Measurements from ENCODE around the gene TBX15.

Gene TBX15

DNA sequence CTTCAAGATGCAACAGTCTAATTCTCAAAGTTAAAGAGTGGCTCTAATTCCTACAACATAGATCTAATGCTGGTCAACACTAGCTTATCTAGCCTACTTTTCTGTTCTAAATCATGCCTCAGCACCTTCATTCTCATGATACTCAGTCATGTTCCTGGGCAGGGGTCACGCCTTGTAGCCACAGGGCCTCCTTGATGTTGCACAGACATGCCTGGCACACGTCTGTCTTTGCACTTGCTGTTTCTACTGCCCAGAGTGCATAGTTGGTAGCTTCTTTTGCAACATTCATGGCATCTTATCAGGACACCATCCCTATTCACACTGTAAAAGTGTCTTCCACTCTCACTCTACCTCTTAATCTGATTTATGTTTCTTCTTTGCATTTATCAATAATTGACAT, 76.6 kb downstream of the TBX15 start:
- Histone ChIP-seq H3K9me3 (ENCODE audit: insufficient read depth, low read length, severe bottlenecking) (no peaks in the 10 kb centered on the region), H4K20me1 (ENCODE audit: insufficient read depth, low read length) (no peaks in the 10 kb centered on the region), H3K4me2 (ENCODE audit: insufficient read depth, low read length) (no peak overlapping the region), H3K27ac (ENCODE audit: low read length) (no peak overlapping the region), H3K36me3 (ENCODE audit: insufficient read depth, low read length) (no peaks in the 10 kb centered on the region), H3K4me3 (ENCODE audit: low read depth in 1 of 2, low read length in 2 of 2) (no peak overlapping the region), H3K79me2 (ENCODE audit: insufficient read depth, low read length) (no peaks in the 10 kb centered on the region), H3K4me1 (ENCODE audit: insufficient read depth, low read length) (no peaks in the 10 kb centered on the region), H3K9ac (ENCODE audit: low read depth, low read length) (no peak overlapping the region), H2AFZ (ENCODE audit: low read depth, low read length) (no peak overlapping the region), H3K27me3 (ENCODE audit: insufficient read depth, low read length, poor library complexity) (no peaks in the 10 kb centered on the region)
- TF ChIP-seq, protein P1, sequence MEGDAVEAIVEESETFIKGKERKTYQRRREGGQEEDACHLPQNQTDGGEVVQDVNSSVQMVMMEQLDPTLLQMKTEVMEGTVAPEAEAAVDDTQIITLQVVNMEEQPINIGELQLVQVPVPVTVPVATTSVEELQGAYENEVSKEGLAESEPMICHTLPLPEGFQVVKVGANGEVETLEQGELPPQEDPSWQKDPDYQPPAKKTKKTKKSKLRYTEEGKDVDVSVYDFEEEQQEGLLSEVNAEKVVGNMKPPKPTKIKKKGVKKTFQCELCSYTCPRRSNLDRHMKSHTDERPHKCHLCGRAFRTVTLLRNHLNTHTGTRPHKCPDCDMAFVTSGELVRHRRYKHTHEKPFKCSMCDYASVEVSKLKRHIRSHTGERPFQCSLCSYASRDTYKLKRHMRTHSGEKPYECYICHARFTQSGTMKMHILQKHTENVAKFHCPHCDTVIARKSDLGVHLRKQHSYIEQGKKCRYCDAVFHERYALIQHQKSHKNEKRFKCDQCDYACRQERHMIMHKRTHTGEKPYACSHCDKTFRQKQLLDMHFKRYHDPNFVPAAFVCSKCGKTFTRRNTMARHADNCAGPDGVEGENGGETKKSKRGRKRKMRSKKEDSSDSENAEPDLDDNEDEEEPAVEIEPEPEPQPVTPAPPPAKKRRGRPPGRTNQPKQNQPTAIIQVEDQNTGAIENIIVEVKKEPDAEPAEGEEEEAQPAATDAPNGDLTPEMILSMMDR (IDR thresholded peaks at IDR 0.05; ENCODE audit: borderline replicate concordance, extremely low read depth, low read length, poor library complexity, severe bottlenecking): no peak
- no peak for TF ChIP-seq EZH2 (IDR thresholded peaks at IDR 0.05; ENCODE audit: borderline replicate concordance, low read depth, low read length, severe bottlenecking)
- DNase-seq (no peak), ATAC-seq (ENCODE audit: insufficient read depth, low read depth) (no peak)

DNA sequence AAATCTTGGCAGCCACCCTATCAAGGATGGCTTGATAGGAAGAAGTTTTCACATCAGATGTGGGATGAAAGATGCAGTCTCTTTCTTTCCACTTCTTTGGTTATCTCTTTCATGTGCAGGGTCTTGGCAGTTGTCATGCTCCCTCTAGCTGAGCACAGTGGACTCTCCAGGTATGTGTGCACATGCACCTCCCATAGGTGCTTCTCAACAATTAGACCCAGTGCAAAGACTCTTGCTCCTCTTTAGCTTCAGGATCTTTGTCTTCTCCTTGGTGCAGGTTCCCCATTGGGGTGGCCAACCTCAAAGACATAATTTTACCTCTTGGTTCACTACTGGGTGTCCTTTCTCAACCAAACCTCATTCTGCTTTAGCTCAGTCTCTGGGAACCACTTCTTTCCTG, 80.7 kb downstream of the TBX15 start:
- no peak overlapping the region for H3K9ac ChIP-seq (ENCODE audit: low read depth, low read length)
- DNase-seq: no peak
- no peaks in the 10 kb centered on the region for H3K4me1 ChIP-seq (ENCODE audit: insufficient read depth, low read length)
- H3K4me3 ChIP-seq (ENCODE audit: low read depth in 1 of 2, low read length in 2 of 2): no peak overlapping the region
- H3K27ac ChIP-seq (ENCODE audit: low read length): no peak overlapping the region
- H2AFZ ChIP-seq (ENCODE audit: low read depth, low read length): no peak overlapping the region
- H3K36me3 ChIP-seq (ENCODE audit: insufficient read depth, low read length): no peaks in the 10 kb centered on the region
- H3K4me2 ChIP-seq (ENCODE audit: insufficient read depth, low read length): no peak overlapping the region
- no peaks in the 10 kb centered on the region for H3K79me2 ChIP-seq (ENCODE audit: insufficient read depth, low read length)
- H3K27me3 ChIP-seq (ENCODE audit: insufficient read depth, low read length, poor library complexity): no peaks in the 10 kb centered on the region
- no peak for ATAC-seq (ENCODE audit: insufficient read depth, low read depth)
- no peak for TF ChIP-seq EZH2 (IDR thresholded peaks at IDR 0.05; ENCODE audit: borderline replicate concordance, low read depth, low read length, severe bottlenecking)
- H4K20me1 ChIP-seq (ENCODE audit: insufficient read depth, low read length): no peaks in the 10 kb centered on the region
- no peaks in the 10 kb centered on the region for H3K9me3 ChIP-seq (ENCODE audit: insufficient read depth, low read length, severe bottlenecking)

DNA sequence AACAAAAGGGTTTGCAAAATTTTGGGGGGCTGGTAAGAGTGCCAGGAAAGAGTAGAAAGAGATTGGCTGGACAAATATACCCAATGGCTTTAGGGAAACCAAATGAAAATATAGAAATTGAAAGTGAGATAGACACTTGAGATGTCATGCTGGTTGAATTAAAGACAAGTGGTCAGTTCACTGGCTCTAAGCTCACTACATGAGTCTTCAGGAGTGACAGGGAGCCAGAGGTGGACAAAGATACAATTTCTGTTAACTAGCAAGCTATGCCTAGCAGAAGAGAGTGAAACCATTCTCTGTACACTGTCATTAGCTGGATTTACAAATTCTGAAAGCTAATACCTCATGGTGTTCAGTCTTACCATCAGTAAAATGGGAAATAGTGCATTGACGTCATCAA, 82.5 kb downstream of the TBX15 start:
- H3K36me3 ChIP-seq (ENCODE audit: insufficient read depth, low read length): no peaks in the 10 kb centered on the region
- H3K4me3 ChIP-seq (ENCODE audit: low read depth in 1 of 2, low read length in 2 of 2): no peak overlapping the region
- no peak overlapping the region for H3K9ac ChIP-seq (ENCODE audit: low read depth, low read length)
- no peak for ATAC-seq (ENCODE audit: insufficient read depth, low read depth)
- H3K4me1 ChIP-seq (ENCODE audit: insufficient read depth, low read length): no peaks in the 10 kb centered on the region
- no peak overlapping the region for H3K4me2 ChIP-seq (ENCODE audit: insufficient read depth, low read length)
- H3K27me3 ChIP-seq (ENCODE audit: insufficient read depth, low read length, poor library complexity): no peaks in the 10 kb centered on the region
- no peak for DNase-seq
- H2AFZ ChIP-seq (ENCODE audit: low read depth, low read length): no peak overlapping the region
- no peak overlapping the region for H3K27ac ChIP-seq (ENCODE audit: low read length)
- H4K20me1 ChIP-seq (ENCODE audit: insufficient read depth, low read length): no peaks in the 10 kb centered on the region
- no peaks in the 10 kb centered on the region for H3K9me3 ChIP-seq (ENCODE audit: insufficient read depth, low read length, severe bottlenecking)
- no peak for TF ChIP-seq EZH2 (IDR thresholded peaks at IDR 0.05; ENCODE audit: borderline replicate concordance, low read depth, low read length, severe bottlenecking)
- TF ChIP-seq, protein P1 (IDR thresholded peaks at IDR 0.05; ENCODE audit: borderline replicate concordance, extremely low read depth, low read length, poor library complexity, severe bottlenecking): no peak
- H3K79me2 ChIP-seq (ENCODE audit: insufficient read depth, low read length): no peaks in the 10 kb centered on the region

DNA sequence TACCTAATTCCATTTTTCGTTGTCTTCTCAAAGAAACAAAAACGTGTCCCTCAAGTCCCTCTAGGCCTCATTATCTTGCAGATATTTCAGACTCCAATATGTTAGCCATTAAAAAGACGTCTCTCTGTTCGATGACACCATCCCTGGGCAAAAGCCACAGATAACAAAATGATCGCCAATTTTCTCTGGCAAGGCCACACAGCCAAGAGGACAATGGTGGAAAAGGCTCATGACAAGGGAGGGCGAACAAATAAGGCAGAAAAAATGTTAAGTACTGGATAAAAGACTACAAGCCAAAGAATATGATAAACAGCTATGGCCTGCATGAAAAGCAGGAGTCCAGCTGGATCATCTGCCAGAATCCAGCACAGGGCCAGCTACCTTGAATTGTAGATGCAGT, 82.9 kb downstream of the TBX15 start:
- no peak for ATAC-seq (ENCODE audit: insufficient read depth, low read depth)
- DNase-seq: no peak

More for the DNA sequence above, 82.9 kb downstream of the TBX15 start:
- no peak overlapping the region for H3K27ac ChIP-seq (ENCODE audit: low read length)
- H3K27me3 ChIP-seq (ENCODE audit: insufficient read depth, low read length, poor library complexity): no peaks in the 10 kb centered on the region
- no peaks in the 10 kb centered on the region for H3K36me3 ChIP-seq (ENCODE audit: insufficient read depth, low read length)
- H3K79me2 ChIP-seq (ENCODE audit: insufficient read depth, low read length): no peaks in the 10 kb centered on the region
- no peak overlapping the region for H3K4me3 ChIP-seq (ENCODE audit: low read depth in 1 of 2, low read length in 2 of 2)
- H3K4me2 ChIP-seq (ENCODE audit: insufficient read depth, low read length): no peak overlapping the region
- H3K4me1 ChIP-seq (ENCODE audit: insufficient read depth, low read length): no peaks in the 10 kb centered on the region
- H3K9me3 ChIP-seq (ENCODE audit: insufficient read depth, low read length, severe bottlenecking): no peaks in the 10 kb centered on the region
- no peak overlapping the region for H2AFZ ChIP-seq (ENCODE audit: low read depth, low read length)
- H3K9ac ChIP-seq (ENCODE audit: low read depth, low read length): no peak overlapping the region
- H4K20me1 ChIP-seq (ENCODE audit: insufficient read depth, low read length): no peaks in the 10 kb centered on the region
- no peak for TF ChIP-seq EZH2 (IDR thresholded peaks at IDR 0.05; ENCODE audit: borderline replicate concordance, low read depth, low read length, severe bottlenecking)
- TF ChIP-seq, protein P1 (IDR thresholded peaks at IDR 0.05; ENCODE audit: borderline replicate concordance, extremely low read depth, low read length, poor library complexity, severe bottlenecking): no peak

Data from DND-41 (cell line).